Liver (tissue), 9 donors: ENCODE data around the gene SLC24A3. TPM values are rescaled to one million over a fixed set of nuclear protein-coding genes. Genes with fewer than 3 reads are reported as not detected.

Experiments used
- DNase-seq: peaks from one replicate; pipeline ENCODE4 v3.0.0-alpha.2; 2017; ENCODE audit warnings: low spot score
- H3K27ac ChIP-seq, 2 donors: one replicate each; pipeline ENCODE4 v1.7.0; 2013; ENCODE audit warnings: inconsistent platforms in 2 of 2, low read length in 2 of 2, control low read depth in 1 of 2, low read depth in 1 of 2, mild to moderate bottlenecking in 1 of 2
- H3K27me3 ChIP-seq, 4 donors: one replicate each; pipeline versions ENCODE4 v1.6.1 to v1.7.0; 2013; ENCODE audit warnings: low read length in 3 of 4, inconsistent platforms in 1 of 4, mild to moderate bottlenecking in 1 of 4, moderate library complexity in 1 of 4; ENCODE audit not compliant: control insufficient read depth in 4 of 4, insufficient read depth in 4 of 4
- H3K36me3 ChIP-seq, 4 donors: one replicate each; pipeline versions ENCODE4 v1.6.1 to v1.7.0; 2013; ENCODE audit warnings: low read length in 3 of 4, mild to moderate bottlenecking in 3 of 4, low read depth in 1 of 4, moderate library complexity in 1 of 4; ENCODE audit not compliant: control insufficient read depth in 4 of 4, insufficient read depth in 3 of 4
- H3K4me1 ChIP-seq, 4 donors: one replicate each; pipeline versions ENCODE4 v1.6.1 to v1.7.0; 2013; ENCODE audit warnings: low read length in 3 of 4, mild to moderate bottlenecking in 3 of 4, moderate library complexity in 1 of 4; ENCODE audit not compliant: control insufficient read depth in 4 of 4, insufficient read depth in 4 of 4
- H3K4me3 ChIP-seq, 3 donors: one replicate each; pipeline versions ENCODE4 v1.6.1 to v1.7.0; 2013; ENCODE audit warnings: low read length in 3 of 3, control low read depth in 1 of 3, low read depth in 1 of 3, mild to moderate bottlenecking in 1 of 3
- H3K9ac ChIP-seq, 2 donors: one replicate each; pipeline ENCODE4 v1.7.0; 2013; ENCODE audit warnings: low read length in 2 of 2, mild to moderate bottlenecking in 2 of 2, moderate library complexity in 2 of 2, control low read depth in 1 of 2, low read depth in 1 of 2
- H3K9me3 ChIP-seq, 4 donors: one replicate each; pipeline versions ENCODE4 v1.6.1 to v1.7.0; 2013; ENCODE audit warnings: low read length in 3 of 4; ENCODE audit not compliant: control insufficient read depth in 4 of 4
- ATF3 ChIP-seq: IDR thresholded peaks from 2 replicates; pipeline ENCODE4 v1.6.1; 2016; ENCODE audit warnings: antibody characterized with exemption
- CTCF ChIP-seq: fragments of 150-350 bp; IDR thresholded peaks from 2 replicates; pipeline ENCODE4 v1.5.1; 2017; ENCODE audit warnings: improper control_type of control experiment, low read depth, low read length; ENCODE audit not compliant: missing input control
- EGR1 ChIP-seq, 2 donors: IDR thresholded peaks; 2 replicates each; pipeline ENCODE4 v1.6.1; 2016 to 2018; ENCODE audit warnings: antibody characterized with exemption in 2 of 2, low read depth in 2 of 2
- FOXA1 ChIP-seq: IDR thresholded peaks from 2 replicates; pipeline ENCODE4 v1.6.1; 2016; ENCODE audit warnings: antibody characterized with exemption
- FOXA2 ChIP-seq: IDR thresholded peaks from 2 replicates; pipeline ENCODE4 v1.6.1; 2016; ENCODE audit warnings: antibody characterized with exemption
- GABPA ChIP-seq, 2 donors: IDR thresholded peaks in 1 of 2; conservative IDR thresholded peaks in 1 of 2; 2 replicates each; pipeline ENCODE4 v1.6.1; 2016; ENCODE audit warnings: antibody characterized with exemption in 2 of 2, mild to moderate bottlenecking in 1 of 2, moderate library complexity in 1 of 2
- HNF4A ChIP-seq, 2 donors: conservative IDR thresholded peaks; 2 replicates each; pipeline ENCODE4 v1.6.1; 2016; ENCODE audit warnings: antibody characterized with exemption in 2 of 2, mild to moderate bottlenecking in 2 of 2
- HNF4G ChIP-seq: IDR thresholded peaks from 2 replicates; pipeline ENCODE4 v1.6.1; 2016; ENCODE audit warnings: antibody characterized with exemption
- JUND ChIP-seq, 2 donors: IDR thresholded peaks; 2 replicates each; pipeline ENCODE4 v1.6.1; 2016; ENCODE audit warnings: antibody characterized with exemption in 2 of 2
- MAX ChIP-seq: IDR thresholded peaks from 2 replicates; pipeline ENCODE4 v1.6.1; 2016; ENCODE audit warnings: antibody characterized with exemption
- NR2F2 ChIP-seq: IDR thresholded peaks from 2 replicates; pipeline ENCODE4 v1.6.1; 2016; ENCODE audit warnings: antibody characterized with exemption
- RAD21 ChIP-seq, 2 donors: IDR thresholded peaks; 2 replicates each; pipeline ENCODE4 v1.6.1; 2016; ENCODE audit warnings: antibody characterized with exemption in 2 of 2, mild to moderate bottlenecking in 2 of 2
- REST ChIP-seq: IDR thresholded peaks from 2 replicates; pipeline ENCODE4 v1.6.1; 2016; ENCODE audit warnings: antibody characterized with exemption, mild to moderate bottlenecking
- RXRA ChIP-seq, 2 donors: IDR thresholded peaks; 2 replicates each; pipeline ENCODE4 v1.6.1; 2017 to 2018; ENCODE audit warnings: antibody characterized with exemption in 2 of 2, mild to moderate bottlenecking in 1 of 2
- SP1 ChIP-seq: IDR thresholded peaks from 2 replicates; pipeline ENCODE4 v1.6.1; 2018; ENCODE audit warnings: antibody characterized with exemption, mild to moderate bottlenecking
- TAF1 ChIP-seq: conservative IDR thresholded peaks from 2 replicates; pipeline ENCODE4 v1.6.1; 2016; ENCODE audit warnings: antibody characterized with exemption, mild to moderate bottlenecking
- YY1 ChIP-seq: IDR thresholded peaks from 2 replicates; pipeline ENCODE4 v1.6.1; 2016; ENCODE audit warnings: antibody characterized with exemption, mild to moderate bottlenecking
- ZBTB33 ChIP-seq: IDR thresholded peaks from 2 replicates; pipeline ENCODE4 v1.6.1; 2016; ENCODE audit warnings: antibody characterized with exemption
- WGBS: extraction: QIAGEN DNeasy Blood & Tissue Kit; methylation state at CpG from one replicate; pipeline ENCODE4 v1.1.7; 2013; 5-methylcytosine and 5-hydroxymethylcytosine counted together
- polyA plus RNA-seq, 2 donors: library from polyadenylated mRNA; stranded (reverse) in 1 of 2; unstranded in 1 of 2; fragments of 200-250 nt in 1 of 2; fragments of >200 nt in 1 of 2; fragmentation: Nextera tagmentation in 1 of 2; extraction: Ambion mirVana in 1 of 2; gene quantifications; one replicate each; pipeline versions ENCODE4 v1.2.1 to v1.2.3, GENCODE V29; 2013 to 2015
- total RNA-seq, 2 donors: library from RNA; depleted of rRNA; stranded (reverse); fragments of >200 nt; gene quantifications; one replicate each; pipeline ENCODE4 v1.2.3, GENCODE V29; 2014
- donor health status: healthy.
- donor health status: healthy.
- donor health status: healthy.
- donor health status: healthy.
- donor health status: healthy.

SLC24A3 gene
- total and polyA plus RNA-seq, 4 donors, result 0.28 to 1.8 (median 0.46) TPM

- Histone ChIP-seq H3K9me3 (no peaks in the 10 kb centered on the region), H3K27ac (no peak overlapping the region), H3K36me3 (no peaks in the 10 kb centered on the region), H3K9ac (no peak overlapping the region), H3K4me1 (peaks cover 0 to 2% (median 0%) of the 10 kb centered on the region in 4 donors), H3K4me3 (no peak overlapping the region), H3K27me3 (peaks cover 0 to 1% (median 0%) of the 10 kb centered on the region in 4 donors)
- DNase-seq, result no peak
- TF ChIP-seq FOXA2 (no peak), HNF4G (no peak), ATF3 (no peak), FOXA1 (no peak), ZBTB33 (no peak), EGR1 (IDR thresholded peaks at IDR 0.05; ENCODE audit: low read depth in 2 of 2) (no peak), RAD21 (IDR thresholded peaks at IDR 0.05) (no peak), GABPA (IDR thresholded peaks at IDR 0.05 in 1 of 2, conservative IDR thresholded peaks at IDR 0.05 in 1 of 2) (no peak), JUND (IDR thresholded peaks at IDR 0.05) (no peak), RXRA (IDR thresholded peaks at IDR 0.05) (no peak), TAF1 (no peak), HNF4A (conservative IDR thresholded peaks at IDR 0.05) (no peak), YY1 (no peak), REST (no peak), MAX (no peak), NR2F2 (no peak), CTCF (no peak), SP1 (no peak)
- WGBS, result 75% methylated on average over 8 of the region's 8 CpGs
Measured at GRCh38 chr20:19451231-19451922, 238.9 kb downstream of the SLC24A3 start.
